ENCODE data around the gene PSRC1. TPM values are rescaled to one million over a fixed set of nuclear protein-coding genes. Genes with fewer than 3 reads are reported as not detected.

PSRC1 gene
- total RNA-seq, 2 experiments from 2014 or later: 40.7 to 42.7 TPM

GRCh38 chr1:109243860-109244552, 38.9 kb downstream of the PSRC1 start:
- CTCF ChIA-PET (ENCODE audit: unreplicated experiment): no interaction called here
- Histone ChIP-seq H4K20me1 (ENCODE audit: insufficient read depth, low read length) (no peaks in the 10 kb centered on the region), H3K4me1 (ENCODE audit: insufficient read depth, low read length, poor library complexity, severe bottlenecking) (peaks cover 3% of the 10 kb centered on the region), H2AFZ (ENCODE audit: low read length) (no peak overlapping the region), H3K9me3 (ENCODE audit: low read length) (no peaks in the 10 kb centered on the region), H3K36me3 (ENCODE audit: insufficient read depth, low read length) (peaks cover 4% of the 10 kb centered on the region; the same call in 1 of the 2 replicates), H3K27ac (ENCODE audit: low read depth, low read length, poor library complexity, severe bottlenecking) (no peak overlapping the region), H3K4me2 (ENCODE audit: low read length) (no peak overlapping the region), H3K79me2 (ENCODE audit: insufficient read depth, low read depth, low read length) (no peaks in the 10 kb centered on the region), H3K4me3 (ENCODE audit: low read depth, low read length, poor library complexity, severe bottlenecking) (no peak overlapping the region), H3K9me2 (ENCODE audit: insufficient read depth, low read length) (no peaks in the 10 kb centered on the region)
- POLR2A ChIA-PET: interaction anchor here (0.9 kb wide), 1 partner anchor 13 kb away, joined by 3 read pairs; no protein-coding TSS in a partner anchor
- intact Hi-C loops (cut with micrococcal nuclease; ENCODE audit: unreplicated experiment): no loop called here
- BruUV-seq (replicated peaks): no TSS peak
- TF ChIP-seq EZH2phosphoT487 (IDR thresholded peaks at IDR 0.05; ENCODE audit: borderline replicate concordance, low read depth, low read length): no peak
- no peak for TF ChIP-seq CTCF (conservative IDR thresholded peaks at IDR 0.05; ENCODE audit: low read length)
- DNase-seq (ENCODE audit: low spot score): no peak

GRCh38 chr1:109243221-109243620, 39.7 kb downstream of the PSRC1 start:
- H3K4me1 ChIP-seq (ENCODE audit: insufficient read depth, low read length, poor library complexity, severe bottlenecking): no peaks in the 10 kb centered on the region
- intact Hi-C loops (cut with micrococcal nuclease; ENCODE audit: unreplicated experiment): no loop called here
- no peak overlapping the region for H3K4me3 ChIP-seq (ENCODE audit: low read depth, low read length, poor library complexity, severe bottlenecking)
- no peak overlapping the region for H3K4me2 ChIP-seq (ENCODE audit: low read length)
- no peaks in the 10 kb centered on the region for H3K79me2 ChIP-seq (ENCODE audit: insufficient read depth, low read depth, low read length)
- BruUV-seq (replicated peaks): no TSS peak
- no peaks in the 10 kb centered on the region for H4K20me1 ChIP-seq (ENCODE audit: insufficient read depth, low read length)
- H3K27ac ChIP-seq (ENCODE audit: low read depth, low read length, poor library complexity, severe bottlenecking): no peak overlapping the region
- no peaks in the 10 kb centered on the region for H3K9me3 ChIP-seq (ENCODE audit: low read length)
- DNase-seq (ENCODE audit: low spot score): no peak
- H3K36me3 ChIP-seq (ENCODE audit: insufficient read depth, low read length): peaks cover 12% of the 10 kb centered on the region
- no peak overlapping the region for H2AFZ ChIP-seq (ENCODE audit: low read length)
- ChIA-PET POLR2A (interaction anchor here (1.0 kb wide), 1 partner anchor 11 kb away, joined by 3 read pairs; no protein-coding TSS in a partner anchor), CTCF (ENCODE audit: unreplicated experiment) (no interaction called here)
- TF ChIP-seq CTCF (conservative IDR thresholded peaks at IDR 0.05; ENCODE audit: low read length) (no peak), EZH2phosphoT487 (IDR thresholded peaks at IDR 0.05; ENCODE audit: borderline replicate concordance, low read depth, low read length) (no peak)
- H3K9me2 ChIP-seq (ENCODE audit: insufficient read depth, low read length): no peaks in the 10 kb centered on the region

GRCh38 chr1:109242387-109242786, 40.6 kb downstream of the PSRC1 start:
- Histone ChIP-seq H3K9me3 (ENCODE audit: low read length) (no peaks in the 10 kb centered on the region), H3K27ac (ENCODE audit: low read depth, low read length, poor library complexity, severe bottlenecking) (no peak overlapping the region), H3K36me3 (ENCODE audit: insufficient read depth, low read length) (peaks cover 20% of the 10 kb centered on the region), H3K4me2 (ENCODE audit: low read length) (no peak overlapping the region), H3K79me2 (ENCODE audit: insufficient read depth, low read depth, low read length) (no peaks in the 10 kb centered on the region), H2AFZ (ENCODE audit: low read length) (no peak overlapping the region), H4K20me1 (ENCODE audit: insufficient read depth, low read length) (no peaks in the 10 kb centered on the region), H3K9me2 (ENCODE audit: insufficient read depth, low read length) (no peaks in the 10 kb centered on the region), H3K4me3 (ENCODE audit: low read depth, low read length, poor library complexity, severe bottlenecking) (no peak overlapping the region), H3K4me1 (ENCODE audit: insufficient read depth, low read length, poor library complexity, severe bottlenecking) (no peaks in the 10 kb centered on the region)
- no peak for DNase-seq (ENCODE audit: low spot score)
- no TSS peak for BruUV-seq (replicated peaks)
- TF ChIP-seq EZH2phosphoT487 (IDR thresholded peaks at IDR 0.05; ENCODE audit: borderline replicate concordance, low read depth, low read length) (no peak), CTCF (conservative IDR thresholded peaks at IDR 0.05; ENCODE audit: low read length) (no peak)
- intact Hi-C loops (cut with micrococcal nuclease; ENCODE audit: unreplicated experiment): no loop called here
- ChIA-PET CTCF (ENCODE audit: unreplicated experiment) (no interaction called here), POLR2A (interaction anchor here (0.6 to 1.0 kb wide), 2 partner anchors 12 to 419 kb away, joined by 3 read pairs; no protein-coding TSS in a partner anchor)

Data from OCI-LY7 (cell line).